Cardiac muscle cell (in vitro differentiated cells and primary cell): ENCODE measurements around the gene CST9L. TPM values are rescaled to one million over a fixed set of nuclear protein-coding genes. Genes with fewer than 3 reads are reported as not detected.

Source experiments
- DNase-seq, 2 donors: peaks; one replicate each; pipeline versions ENCODE4 v3.0.0 to v3.0.0-alpha.2; 2010 to 2017; ENCODE audit warnings: low read depth in 1 of 2, low spot score in 1 of 2
- H3K27ac ChIP-seq: fragments of 200-600 bp; sonication (generic); 2 replicates; pipeline ENCODE4 v1.5.1; 2016
- H3K27me3 ChIP-seq: fragments of 200-600 bp; sonication (generic); 2 replicates; pipeline ENCODE4 v1.6.0; 2016; ENCODE audit warnings: control low read depth
- H3K36me3 ChIP-seq: fragments of 200-600 bp; sonication (generic); 2 replicates; pipeline ENCODE4 v1.5.1; 2016; ENCODE audit warnings: control low read depth
- H3K4me1 ChIP-seq: fragments of 200-600 bp; sonication (generic); 2 replicates; pipeline ENCODE4 v1.8.1; 2017; ENCODE audit warnings: low read depth, mild to moderate bottlenecking, mixed run types
- H3K4me3 ChIP-seq: fragments of 200-600 bp; sonication (generic); 2 replicates; pipeline ENCODE4 v1.5.1; 2016; ENCODE audit warnings: mild to moderate bottlenecking
- H3K9me3 ChIP-seq: fragments of 200-600 bp; sonication (generic); 2 replicates; pipeline ENCODE4 v1.5.1; 2017; ENCODE audit warnings: low read depth, mild to moderate bottlenecking, control low read depth
- CTCF ChIP-seq: IDR thresholded peaks from 2 replicates; pipeline ENCODE4 v1.5.1; 2012; ENCODE audit warnings: low read depth, mild to moderate bottlenecking, low read length
- polyA plus RNA-seq: library from polyadenylated mRNA; unstranded; fragments of >200 nt; fragmentation: Nextera tagmentation; extraction: Ambion mirVana; gene quantifications from 2 replicates; pipeline ENCODE4 v1.2.1, GENCODE V29; 2016
- total RNA-seq: library from RNA; depleted of rRNA; stranded (reverse); fragments of >200 nt; gene quantifications from 2 replicates; pipeline ENCODE4 v1.2.3, GENCODE V29; 2016

The CST9L gene
- total and polyA plus RNA-seq, 2 experiments from 2014 or later: not detected

- no peaks in the 10 kb centered on the region for H3K9me3 ChIP-seq
- H3K4me1 ChIP-seq: no peaks in the 10 kb centered on the region
- DNase-seq: peak in 1 of 2 donors; percentile 64
- TF ChIP-seq CTCF: no peak
- no peak overlapping the region for H3K27ac ChIP-seq
- H3K4me3 ChIP-seq: no peak overlapping the region
- H3K36me3 ChIP-seq: no peaks in the 10 kb centered on the region
- no peaks in the 10 kb centered on the region for H3K27me3 ChIP-seq
These were observed 28.4 kb upstream of the CST9L start for GRCh38 chr20:23596579-23597250.

- Histone ChIP-seq H3K4me1 (no peaks in the 10 kb centered on the region), H3K27ac (no peak overlapping the region), H3K36me3 (no peaks in the 10 kb centered on the region), H3K27me3 (no peaks in the 10 kb centered on the region), H3K9me3 (no peaks in the 10 kb centered on the region), H3K4me3 (no peak overlapping the region)
- DNase-seq: no peak
- TF ChIP-seq CTCF: no peak
These were observed 27.7 kb upstream of the CST9L start for GRCh38 chr20:23595941-23596340.

GRCh38 chr20:23588434-23589403, 20.4 kb upstream of the CST9L start:
- no peak overlapping the region for H3K4me3 ChIP-seq
- no peak overlapping the region for H3K27ac ChIP-seq
- no peaks in the 10 kb centered on the region for H3K4me1 ChIP-seq
- no peak for DNase-seq
- no peaks in the 10 kb centered on the region for H3K9me3 ChIP-seq
- H3K36me3 ChIP-seq: no peaks in the 10 kb centered on the region
- no peaks in the 10 kb centered on the region for H3K27me3 ChIP-seq
- TF ChIP-seq CTCF: no peak

- no peaks in the 10 kb centered on the region for H3K9me3 ChIP-seq
- no peak overlapping the region for H3K4me3 ChIP-seq
- H3K36me3 ChIP-seq: no peaks in the 10 kb centered on the region
- no peak overlapping the region for H3K27ac ChIP-seq
- DNase-seq: no peak
- H3K4me1 ChIP-seq: no peaks in the 10 kb centered on the region
- H3K27me3 ChIP-seq: no peaks in the 10 kb centered on the region
- no peak for TF ChIP-seq CTCF
These were observed 19.3 kb upstream of the CST9L start for GRCh38 chr20:23587631-23588030.

- Histone ChIP-seq H3K36me3 (no peaks in the 10 kb centered on the region), H3K9me3 (no peaks in the 10 kb centered on the region), H3K27me3 (no peaks in the 10 kb centered on the region), H3K27ac (no peak overlapping the region), H3K4me3 (no peak overlapping the region), H3K4me1 (no peaks in the 10 kb centered on the region)
- TF ChIP-seq CTCF: no peak
- DNase-seq: no peak
These were observed 18.6 kb upstream of the CST9L start for GRCh38 chr20:23586735-23587525.
